Skeletal muscle satellite cell (primary cell): ENCODE results near the gene MED25.

Experiments
- H3K27me3 ChIP-seq: 2 replicates; pipeline ENCODE4 v1.7.0; 2013; ENCODE audit warnings: low read length; ENCODE audit not compliant: control insufficient read depth, insufficient read depth
- H3K36me3 ChIP-seq: 2 replicates; pipeline ENCODE4 v1.7.0; 2013; ENCODE audit warnings: mild to moderate bottlenecking, control low read depth, low read length; ENCODE audit not compliant: insufficient read depth
- H3K4me1 ChIP-seq: 2 replicates; pipeline ENCODE4 v1.7.0; 2013; ENCODE audit warnings: low read length; ENCODE audit not compliant: control insufficient read depth, insufficient read depth
- H3K4me2 ChIP-seq: 2 replicates; pipeline ENCODE4 v1.7.0; 2013; ENCODE audit warnings: mild to moderate bottlenecking, low read length
- H3K4me3 ChIP-seq: 2 replicates; pipeline ENCODE4 v1.7.0; 2013; ENCODE audit warnings: low read length
- H3K9ac ChIP-seq: 2 replicates; pipeline ENCODE4 v1.7.0; 2013; ENCODE audit warnings: mild to moderate bottlenecking, low read depth, low read length, moderate library complexity
- H3K9me3 ChIP-seq: replicated peaks from 2 replicates; pipeline ENCODE4 v1.7.0; 2013; ENCODE audit warnings: mild to moderate bottlenecking, control low read depth, low read length

Gene MED25

DNA sequence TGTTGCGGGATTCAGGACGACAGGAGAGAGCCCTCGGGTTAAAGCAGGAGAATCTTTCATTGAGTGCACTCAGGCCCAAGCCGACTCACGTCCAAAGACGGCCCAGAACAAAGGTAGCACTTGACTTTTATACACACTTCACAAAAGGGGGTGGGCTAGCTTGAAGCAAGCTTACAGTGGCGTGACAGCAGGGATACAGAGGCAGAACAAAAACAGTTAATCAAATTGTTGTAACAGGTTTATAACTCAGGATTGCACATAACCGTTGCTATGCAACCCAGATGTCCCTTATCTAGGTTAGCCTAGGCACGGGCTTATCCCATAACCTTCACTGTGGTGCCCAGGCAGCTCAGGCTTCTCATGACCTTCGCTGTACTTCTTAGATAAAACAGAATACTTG is 2.0 kb downstream of the MED25 start:
- Histone ChIP-seq H3K4me1 (peaks cover 9% of the 10 kb centered on the region), H3K36me3 (peaks cover 19% of the 10 kb centered on the region), H3K9me3 (no peaks in the 10 kb centered on the region), H3K4me2 (no peak overlapping the region), H3K4me3 (no peak overlapping the region), H3K9ac (no peak overlapping the region), H3K27me3 (no peaks in the 10 kb centered on the region)

- H3K9me3 ChIP-seq, result no peaks in the 10 kb centered on the region
- no peak overlapping the region for H3K4me2 ChIP-seq
- H3K9ac ChIP-seq, result no peak overlapping the region
- peaks cover 27% of the 10 kb centered on the region for H3K36me3 ChIP-seq
- H3K4me1 ChIP-seq, result peaks cover 9% of the 10 kb centered on the region
- no peaks in the 10 kb centered on the region for H3K27me3 ChIP-seq
- H3K4me3 ChIP-seq, result no peak overlapping the region
These were observed 5.4 kb downstream of the MED25 start for GRCh38 chr19:49823472-49823871.

DNA sequence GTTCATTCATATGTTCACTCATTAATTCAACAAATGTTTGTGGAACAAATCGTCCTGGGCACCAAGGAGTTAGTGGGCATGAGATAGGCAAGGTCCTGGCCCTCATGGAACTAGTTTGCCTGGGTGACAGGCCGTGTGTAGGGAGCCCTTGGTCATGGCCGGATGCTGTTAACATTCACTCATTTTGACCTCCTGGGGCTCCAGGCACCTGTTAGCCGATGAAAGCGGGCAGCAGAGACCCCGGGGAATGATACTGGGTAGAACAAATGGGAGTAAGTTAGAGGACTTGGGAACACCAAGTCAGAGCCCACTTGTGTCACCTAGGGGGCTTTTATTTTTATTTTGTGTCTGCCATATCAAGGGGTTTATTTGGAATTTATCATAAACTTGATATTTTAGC is 6.6 kb downstream of the MED25 start:
- Histone ChIP-seq H3K9me3 (no peaks in the 10 kb centered on the region), H3K36me3 (peaks cover 36% of the 10 kb centered on the region), H3K4me2 (no peak overlapping the region), H3K4me3 (no peak overlapping the region), H3K27me3 (no peaks in the 10 kb centered on the region), H3K4me1 (peaks cover under 1% of the 10 kb centered on the region), H3K9ac (no peak overlapping the region)

DNA sequence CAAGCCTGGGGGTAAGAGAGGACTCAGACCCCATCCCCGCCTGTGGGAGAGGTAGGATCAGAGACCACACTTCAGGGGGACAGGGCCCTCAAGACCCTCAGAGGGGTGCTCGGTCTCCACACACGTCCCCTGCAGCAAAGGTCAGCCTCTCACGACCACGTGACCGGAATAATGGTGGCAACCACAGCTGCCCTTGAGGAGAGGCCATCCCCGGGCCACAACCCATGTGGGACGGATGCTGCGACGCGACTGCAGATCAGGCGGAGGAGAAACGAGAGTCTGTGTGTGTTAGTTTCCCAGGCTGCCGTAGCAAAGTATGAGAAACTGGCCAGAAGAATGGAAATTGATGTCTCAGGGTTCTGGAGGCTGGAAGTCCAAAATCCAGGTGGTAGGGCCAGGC is 8.9 kb downstream of the MED25 start:
- no peak overlapping the region for H3K4me3 ChIP-seq
- H3K27me3 ChIP-seq, result no peaks in the 10 kb centered on the region
- peaks cover 49% of the 10 kb centered on the region for H3K36me3 ChIP-seq
- H3K9ac ChIP-seq, result no peak overlapping the region
- no peaks in the 10 kb centered on the region for H3K9me3 ChIP-seq
- peaks cover 6% of the 10 kb centered on the region for H3K4me1 ChIP-seq
- H3K4me2 ChIP-seq, result no peak overlapping the region

- no peak overlapping the region for H3K4me3 ChIP-seq
- H3K9me3 ChIP-seq, result no peaks in the 10 kb centered on the region
- no peak overlapping the region for H3K4me2 ChIP-seq
- no peaks in the 10 kb centered on the region for H3K27me3 ChIP-seq
- peaks cover 14% of the 10 kb centered on the region for H3K4me1 ChIP-seq
- peaks cover 53% of the 10 kb centered on the region for H3K36me3 ChIP-seq
- H3K9ac ChIP-seq, result no peak overlapping the region
These were observed 11.1 kb downstream of the MED25 start for GRCh38 chr19:49829200-49829599.

DNA sequence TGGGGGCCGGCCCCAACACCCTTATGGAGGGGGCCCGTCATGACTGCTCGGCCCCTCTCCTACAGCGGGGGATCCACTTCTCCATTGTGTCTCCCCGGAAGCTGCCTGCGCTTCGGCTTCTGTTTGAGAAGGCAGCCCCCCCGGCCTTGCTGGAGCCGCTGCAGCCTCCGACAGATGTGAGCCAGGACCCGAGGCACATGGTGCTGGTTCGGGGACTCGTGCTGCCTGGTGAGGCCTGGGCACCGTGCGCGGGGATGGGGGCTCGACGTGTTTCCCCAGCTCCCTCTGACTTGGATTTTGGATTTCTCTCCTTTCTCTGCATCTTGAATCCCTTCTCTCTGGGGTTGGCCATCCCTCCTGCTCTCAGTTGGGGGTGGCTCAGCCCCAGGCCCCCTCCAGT is 11.6 kb downstream of the MED25 start:
- Histone ChIP-seq H3K4me2 (no peak overlapping the region), H3K9ac (no peak overlapping the region), H3K27me3 (no peaks in the 10 kb centered on the region), H3K4me1 (peaks cover 14% of the 10 kb centered on the region), H3K4me3 (no peak overlapping the region), H3K9me3 (no peaks in the 10 kb centered on the region), H3K36me3 (peaks cover 56% of the 10 kb centered on the region)

DNA sequence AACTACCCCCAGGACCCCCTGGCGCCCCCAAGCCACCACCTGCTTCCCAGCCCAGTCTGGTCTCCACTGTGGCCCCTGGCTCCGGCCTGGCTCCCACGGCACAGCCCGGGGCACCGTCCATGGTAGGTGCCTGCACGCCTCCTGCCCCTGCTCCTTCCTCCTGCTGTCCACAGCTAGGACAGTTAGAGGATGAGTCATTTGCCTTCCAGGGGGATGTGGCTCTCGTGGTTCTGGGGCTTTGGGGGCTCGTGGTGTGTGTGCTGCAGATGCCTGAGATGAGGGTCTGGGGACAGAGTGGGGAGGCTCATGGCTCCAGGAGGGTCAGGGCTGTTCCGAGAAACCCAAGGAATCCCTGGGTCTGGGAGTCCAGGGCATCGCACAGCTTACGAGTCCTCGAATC is 12.7 kb downstream of the MED25 start:
- Histone ChIP-seq H3K4me3 (no peak overlapping the region), H3K4me2 (no peak overlapping the region), H3K9me3 (no peaks in the 10 kb centered on the region), H3K9ac (no peak overlapping the region), H3K36me3 (peaks cover 58% of the 10 kb centered on the region), H3K27me3 (no peaks in the 10 kb centered on the region), H3K4me1 (peaks cover 14% of the 10 kb centered on the region)

DNA sequence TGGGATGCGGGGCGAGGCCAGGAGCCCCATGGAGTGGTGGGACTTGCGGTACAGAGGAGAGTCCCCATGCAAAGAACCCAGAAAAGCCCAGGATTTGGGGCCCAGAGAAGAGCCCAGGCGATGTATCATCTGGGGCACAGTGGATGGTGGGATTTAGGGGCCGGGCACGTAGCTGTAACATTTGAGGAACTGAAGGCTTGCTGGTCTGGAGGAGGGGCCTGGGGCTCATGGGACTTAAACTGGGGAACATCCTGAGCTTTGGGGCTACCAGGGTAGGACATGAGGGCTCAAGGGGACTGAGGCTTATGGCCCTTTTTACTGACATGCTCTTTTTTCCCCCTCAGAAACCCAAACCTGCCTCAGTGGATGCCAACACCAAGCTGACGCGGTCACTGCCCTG is 13.5 kb downstream of the MED25 start:
- peaks cover 64% of the 10 kb centered on the region for H3K36me3 ChIP-seq
- H3K9ac ChIP-seq, result no peak overlapping the region
- no peaks in the 10 kb centered on the region for H3K27me3 ChIP-seq
- no peak overlapping the region for H3K4me3 ChIP-seq
- no peak overlapping the region for H3K4me2 ChIP-seq
- H3K4me1 ChIP-seq, result peaks cover 14% of the 10 kb centered on the region
- H3K9me3 ChIP-seq, result no peaks in the 10 kb centered on the region

- Histone ChIP-seq H3K9ac (no peak overlapping the region), H3K27me3 (no peaks in the 10 kb centered on the region), H3K4me2 (no peak overlapping the region), H3K36me3 (peaks cover 67% of the 10 kb centered on the region), H3K9me3 (no peaks in the 10 kb centered on the region), H3K4me3 (no peak overlapping the region), H3K4me1 (peaks cover 14% of the 10 kb centered on the region)
These were observed 14.5 kb downstream of the MED25 start for GRCh38 chr19:49832556-49832955.

DNA sequence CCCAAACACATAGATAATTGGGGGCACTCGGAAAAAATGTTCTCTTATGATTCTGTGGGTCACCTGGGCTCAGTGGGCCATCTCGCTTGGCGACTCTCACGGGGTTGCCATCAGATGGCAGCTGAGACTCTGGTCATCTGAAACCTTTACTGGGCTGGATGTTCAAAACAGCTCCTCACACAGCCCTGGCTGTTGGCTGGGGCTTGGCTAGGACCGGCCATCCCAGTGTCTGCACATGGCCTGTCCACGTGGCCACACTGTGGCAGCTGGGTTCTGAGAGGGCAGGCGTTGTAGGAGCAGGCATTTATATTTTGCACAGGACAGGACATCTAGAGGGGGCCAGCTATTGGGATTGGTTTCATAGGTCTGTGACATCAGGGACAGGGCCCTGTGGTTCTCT is 15.5 kb downstream of the MED25 start:
- peaks cover 14% of the 10 kb centered on the region for H3K4me1 ChIP-seq
- H3K27me3 ChIP-seq, result no peaks in the 10 kb centered on the region
- H3K9ac ChIP-seq, result no peak overlapping the region
- H3K9me3 ChIP-seq, result no peaks in the 10 kb centered on the region
- H3K4me3 ChIP-seq, result no peak overlapping the region
- peaks cover 75% of the 10 kb centered on the region for H3K36me3 ChIP-seq
- no peak overlapping the region for H3K4me2 ChIP-seq

DNA sequence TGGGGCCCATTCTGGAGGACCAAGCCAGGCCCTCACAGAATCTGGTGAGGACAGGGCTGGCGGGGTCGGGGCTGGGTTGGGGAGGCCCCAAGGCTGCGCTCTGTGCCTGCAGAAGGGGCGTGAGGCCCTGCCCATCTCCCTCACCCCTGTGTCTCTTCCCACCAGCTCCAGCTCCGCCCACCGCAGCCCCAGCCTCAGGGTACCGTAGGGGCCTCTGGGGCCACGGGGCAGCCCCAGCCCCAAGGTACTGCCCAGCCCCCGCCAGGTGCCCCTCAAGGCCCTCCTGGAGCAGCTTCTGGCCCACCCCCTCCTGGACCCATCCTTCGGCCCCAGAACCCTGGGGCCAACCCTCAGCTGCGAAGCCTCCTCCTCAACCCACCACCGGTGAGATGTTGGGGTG is 17.5 kb downstream of the MED25 start:
- Histone ChIP-seq H3K9me3 (no peaks in the 10 kb centered on the region), H3K27me3 (no peaks in the 10 kb centered on the region), H3K4me2 (no peak overlapping the region), H3K36me3 (peaks cover 86% of the 10 kb centered on the region), H3K9ac (no peak overlapping the region), H3K4me3 (no peak overlapping the region), H3K4me1 (peaks cover 14% of the 10 kb centered on the region)

GRCh38 chr19:49836176-49837008 is 18.3 kb downstream of the MED25 start:
- peaks cover 14% of the 10 kb centered on the region for H3K4me1 ChIP-seq
- H3K4me2 ChIP-seq, result no peak overlapping the region
- no peaks in the 10 kb centered on the region for H3K9me3 ChIP-seq
- no peaks in the 10 kb centered on the region for H3K27me3 ChIP-seq
- H3K9ac ChIP-seq, result no peak overlapping the region
- peaks cover 85% of the 10 kb centered on the region for H3K36me3 ChIP-seq
- no peak overlapping the region for H3K4me3 ChIP-seq
